Heart left ventricle (tissue), 16 donors: ENCODE results near the gene DTX3L. TPM values are rescaled to one million over a fixed set of nuclear protein-coding genes. Genes with fewer than 3 reads are reported as not detected.

Experiments used
- ATAC-seq, 4 donors: fragments of 200-7000 bp; cut with Tn5 transposase; one replicate each; pipeline ENCODE4 v1.9.1; 2020 to 2022; ENCODE audit warnings: moderate library complexity in 4 of 4, mild to moderate bottlenecking in 3 of 4, moderate number of reproducible peaks in 1 of 4
- DNase-seq, 5 donors: peaks; one replicate each; pipeline ENCODE4 v3.0.0-alpha.2; 2020
- H3K27ac ChIP-seq, 12 donors: fragments of 200-600 bp; sonication (generic) in 4 of 12; one replicate each; pipeline versions ENCODE4 v1.5.0 to v1.8.0; 2016 to 2022; ENCODE audit warnings: mild to moderate bottlenecking in 2 of 12
- H3K27me3 ChIP-seq, 9 donors: fragments of 200-600 bp; sonication (generic) in 2 of 9; one replicate each; pipeline versions ENCODE4 v1.5.1 to v1.8.0; 2016 to 2022; ENCODE audit warnings: mild to moderate bottlenecking in 3 of 9
- H3K36me3 ChIP-seq, 9 donors: fragments of 200-600 bp; sonication (generic) in 2 of 9; one replicate each; pipeline versions ENCODE4 v1.5.0 to v1.8.0; 2018 to 2022; ENCODE audit warnings: mild to moderate bottlenecking in 2 of 9
- H3K4me1 ChIP-seq, 12 donors: fragments of 200-600 bp; sonication (generic) in 4 of 12; one replicate each; pipeline versions ENCODE4 v1.5.0 to v1.8.0; 2016 to 2022; ENCODE audit warnings: mild to moderate bottlenecking in 3 of 12
- H3K4me3 ChIP-seq, 12 donors: fragments of 200-600 bp; sonication (generic) in 4 of 12; one replicate each; pipeline versions ENCODE4 v1.5.0 to v1.8.0; 2017 to 2022; ENCODE audit warnings: mild to moderate bottlenecking in 9 of 12, moderate library complexity in 4 of 12
- H3K9me3 ChIP-seq, 12 donors: fragments of 200-600 bp; sonication (generic) in 4 of 12; one replicate each; pipeline versions ENCODE4 v1.5.0 to v1.8.0; 2016 to 2022; ENCODE audit warnings: mild to moderate bottlenecking in 1 of 12
- POLR2A ChIP-seq, 2 donors: fragments of 450-650 bp; IDR thresholded peaks; one replicate each; pipeline ENCODE4 v1.6.1; 2017; ENCODE audit warnings: antibody characterized with exemption in 2 of 2, mild to moderate bottlenecking in 2 of 2, moderate library complexity in 2 of 2
- WGBS, 4 donors: extraction: QIAGEN DNeasy Blood & Tissue Kit in 2 of 4; methylation state at CpG; one replicate each; pipeline versions ENCODE4 v1.1.5 to v1.1.7; 2013 to 2018; 5-methylcytosine and 5-hydroxymethylcytosine counted together
- intact Hi-C, 10 donors: fragments of 100-400 bp; cut with DNase I; formaldehyde crosslinking; loops; one replicate each; pipeline versions ENCODE4 v1.11.1 to v1.14.2; 2022
- polyA plus RNA-seq, 2 donors: library from polyadenylated mRNA; stranded (reverse); fragments of 200-250 nt; gene quantifications; one replicate each; pipeline ENCODE4 v1.2.3, GENCODE V29; 2013
- total RNA-seq, 9 donors: library from RNA; depleted of rRNA in 2 of 9; stranded (reverse); fragments of >200 nt in 2 of 9; fragmentation: NEBNext Ultra II Directional in 3 of 9; extraction: Animal tissue kit (Norgen Biotek cat#: 25700) in 3 of 9; gene quantifications; one replicate each; pipeline versions ENCODE4 v1.1.0 to v1.2.4, GENCODE V29; 2016 to 2023
- TF ChIP-seq, protein P1 (sequence below), 12 donors: fragments of 200-600 bp; sonication (generic) in 4 of 12; IDR thresholded peaks; one replicate each; pipeline versions ENCODE4 v1.5.0 to v1.8.0; 2018 to 2022; ENCODE audit warnings: antibody characterized with exemption in 12 of 12, mild to moderate bottlenecking in 5 of 12
- donor health status: ischemic (EF 13 %, LVEDD 7.1; RV severe dilation, severe dysfunction).
- donor health status: healthy with polysubstance abuse.
- donor health status: DM: no; HTN: yes; CAD: no.
- donor health status: DM: no; HTN: no; CAD: no.
- donor health status: ischemic (EF 25% LVEDD 6.9; RV normal size, moderate dysfunction).
- donor health status: ischemic (EF 25% LVEDD 5.7; RV mildly dilated, moderate dysfunction).
- donor health status: healthy.
- donor health status: DM: yes; HTN: yes; CAD: no.
- donor health status: ischemic (EF 35%, LVEDD 5.7; RV mildly dilated, moderate dysfunction).
- donor health status: nonischemic (EF 11% LVEDD 7.7; RV severe dilation, severe dysfunction).
- donor health status: DM: yes; HTN: yes; CAD: no.
- donor health status: PGD.
- donor health status: ischemic (EF 29% LVEDD 5.4; RV normal size, mild dysfunction).
- donor health status: nonischemic (EF 23%, LVEDD 6.1; RV moderate dilation, normal function).

The DTX3L gene
- total and polyA plus RNA-seq, 11 donors, result 4.8 to 78.2 (median 12.9) TPM

DNA sequence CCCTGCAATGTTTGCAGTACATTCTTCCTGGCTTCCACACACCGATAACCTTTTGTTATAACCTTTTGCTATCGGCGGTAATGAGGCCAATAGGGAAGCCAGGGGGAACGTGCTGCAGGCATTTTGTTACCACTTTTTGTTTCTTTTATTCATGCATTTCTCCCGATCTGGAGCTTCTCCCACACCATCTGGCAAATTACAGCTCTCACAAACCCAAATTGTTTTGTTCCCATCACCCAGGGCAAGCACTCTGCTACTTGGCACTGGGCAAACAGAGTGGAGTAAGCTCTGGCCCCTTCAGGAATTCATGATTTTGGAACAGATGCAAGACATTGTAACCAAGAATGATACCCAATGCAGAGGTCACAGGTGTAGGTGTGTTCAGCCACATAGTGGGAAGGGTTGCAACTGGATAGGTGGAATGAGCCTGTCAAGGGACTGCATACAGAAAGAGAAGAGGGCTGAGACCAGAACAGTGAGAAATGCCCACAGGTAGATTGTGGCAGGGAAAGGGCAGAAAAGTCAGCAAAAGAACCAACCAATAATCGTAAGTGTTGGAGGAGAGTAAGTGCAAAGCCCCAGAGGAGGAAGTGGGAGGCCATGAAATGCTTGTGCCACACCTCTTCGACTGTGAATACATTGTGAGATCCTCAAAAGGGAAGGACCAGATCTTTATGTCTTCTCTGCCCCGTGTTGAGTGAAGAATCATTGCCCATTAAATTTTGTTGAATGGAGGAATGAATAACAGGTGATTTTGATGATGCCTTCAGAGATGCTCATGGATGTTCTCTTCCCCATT, 59.1 kb downstream of the DTX3L start:
- DNase-seq (no peak), ATAC-seq (no peak)
- TF ChIP-seq, protein P1, sequence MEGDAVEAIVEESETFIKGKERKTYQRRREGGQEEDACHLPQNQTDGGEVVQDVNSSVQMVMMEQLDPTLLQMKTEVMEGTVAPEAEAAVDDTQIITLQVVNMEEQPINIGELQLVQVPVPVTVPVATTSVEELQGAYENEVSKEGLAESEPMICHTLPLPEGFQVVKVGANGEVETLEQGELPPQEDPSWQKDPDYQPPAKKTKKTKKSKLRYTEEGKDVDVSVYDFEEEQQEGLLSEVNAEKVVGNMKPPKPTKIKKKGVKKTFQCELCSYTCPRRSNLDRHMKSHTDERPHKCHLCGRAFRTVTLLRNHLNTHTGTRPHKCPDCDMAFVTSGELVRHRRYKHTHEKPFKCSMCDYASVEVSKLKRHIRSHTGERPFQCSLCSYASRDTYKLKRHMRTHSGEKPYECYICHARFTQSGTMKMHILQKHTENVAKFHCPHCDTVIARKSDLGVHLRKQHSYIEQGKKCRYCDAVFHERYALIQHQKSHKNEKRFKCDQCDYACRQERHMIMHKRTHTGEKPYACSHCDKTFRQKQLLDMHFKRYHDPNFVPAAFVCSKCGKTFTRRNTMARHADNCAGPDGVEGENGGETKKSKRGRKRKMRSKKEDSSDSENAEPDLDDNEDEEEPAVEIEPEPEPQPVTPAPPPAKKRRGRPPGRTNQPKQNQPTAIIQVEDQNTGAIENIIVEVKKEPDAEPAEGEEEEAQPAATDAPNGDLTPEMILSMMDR (IDR thresholded peaks at IDR 0.05), result no peak
- no peak for TF ChIP-seq POLR2A (IDR thresholded peaks at IDR 0.05)
- H3K27ac ChIP-seq, result no peak overlapping the region
- H3K9me3 ChIP-seq, result no peaks in the 10 kb centered on the region
- no peaks in the 10 kb centered on the region for H3K4me1 ChIP-seq
- no peaks in the 10 kb centered on the region for H3K36me3 ChIP-seq
- no peaks in the 10 kb centered on the region for H3K27me3 ChIP-seq
- no peak overlapping the region for H3K4me3 ChIP-seq
- intact Hi-C loops, result no loop called here
- WGBS, 4 donors, result 78 to 84% (median 79%) methylated on average over 8 of the region's 8 CpGs

Other genes with a start within 250 kb of the DTX3L start
- 1 to 10 TPM in 3 of 9 donors, under 1 TPM in 5, not detected in 1; 0.33 to 8.9 (median 0.86) TPM for gene CSTA, start 239.1 kb upstream of the DTX3L start, total RNA-seq
- gene CSTA, start 239.1 kb upstream of the DTX3L start, polyA plus RNA-seq, result 1 to 10 TPM in 1 of 2 donors, under 1 TPM in 1; 0.95 to 3.0 TPM
- gene MIX23, start 181.1 kb upstream of the DTX3L start, total RNA-seq, result 10 to 100 TPM; 15.1 to 37.6 (median 22.4) TPM
- gene MIX23, start 181.1 kb upstream of the DTX3L start, polyA plus RNA-seq, result 10 to 100 TPM; 44.9 to 73.8 TPM
- 100 to 1,000 TPM in 6 of 9 donors, 10 to 100 TPM in 3; 46.7 to 135 (median 108) TPM for gene FAM162A, start 180.2 kb upstream of the DTX3L start, total RNA-seq
- gene FAM162A, start 180.2 kb upstream of the DTX3L start, polyA plus RNA-seq, result 100 to 1,000 TPM; 109 to 269 TPM
- gene WDR5B, start 148.3 kb upstream of the DTX3L start, total RNA-seq, result 1 to 10 TPM; 1.8 to 4.9 (median 2.9) TPM
- gene WDR5B, start 148.3 kb upstream of the DTX3L start, polyA plus RNA-seq, result 1 to 10 TPM; 1.3 to 2.0 TPM
- gene KPNA1, start 49.4 kb upstream of the DTX3L start, total RNA-seq, result 100 to 1,000 TPM in 3 of 9 donors, 10 to 100 TPM in 6; 34.1 to 127 (median 72.6) TPM
- gene KPNA1, start 49.4 kb upstream of the DTX3L start, polyA plus RNA-seq, result 10 to 100 TPM; 13.5 to 28.1 TPM
- gene PARP9, start within 50 bp of the DTX3L start, total RNA-seq, result 10 to 100 TPM in 8 of 9 donors, 1 to 10 TPM in 1; 8.5 to 73.0 (median 15.1) TPM
- gene PARP9, start within 50 bp of the DTX3L start, polyA plus RNA-seq, result 1 to 10 TPM; 8.2 to 8.8 TPM
- gene PARP15, start 13.3 kb downstream of the DTX3L start, total RNA-seq, result 1 to 10 TPM in 3 of 9 donors, under 1 TPM in 6; 0.23 to 2.9 (median 0.67) TPM
- 1 to 10 TPM in 1 of 2 donors, under 1 TPM in 1; 0.21 to 1.1 TPM for gene PARP15, start 13.3 kb downstream of the DTX3L start, polyA plus RNA-seq
- gene PARP14, start 116.5 kb downstream of the DTX3L start, total RNA-seq, result 100 to 1,000 TPM in 1 of 9 donors, 10 to 100 TPM in 8; 10.1 to 104 (median 15.6) TPM
- 1 to 10 TPM; 5.0 to 7.1 TPM for gene PARP14, start 116.5 kb downstream of the DTX3L start, polyA plus RNA-seq
- 1 to 10 TPM; 2.6 to 6.0 (median 3.7) TPM for gene HSPBAP1, start 229.5 kb downstream of the DTX3L start, total RNA-seq
- gene HSPBAP1, start 229.5 kb downstream of the DTX3L start, polyA plus RNA-seq, result 1 to 10 TPM; 3.7 to 6.4 TPM
- gene SLC49A4, start 230.7 kb downstream of the DTX3L start, total RNA-seq, result 10 to 100 TPM; 13.2 to 25.4 (median 15.5) TPM
- gene SLC49A4, start 230.7 kb downstream of the DTX3L start, polyA plus RNA-seq, result 1 to 10 TPM; 5.6 to 8.2 TPM